GM19455 (cell line): Measurements from ENCODE around the gene PF4V1.

ENCODE experiments used
- ATAC-seq: cut with Tn5 transposase; IDR thresholded peaks from one replicate; pipeline ENCODE4 v1.9.1; 2021; ENCODE audit not compliant: unreplicated experiment

PF4V1 gene

GRCh38 chr4:73853246-73853704 lies at the start of gene PF4V1:
Gene PF4V1, plus strand, starts transcription at chr4:73853296. Its CDS starts 67 bp downstream, at chr4:73853363.
- no peak for ATAC-seq

GRCh38 chr4:73810191-73810590 lies 42.9 kb upstream of the PF4V1 start:
- no peak for ATAC-seq

- ATAC-seq = no peak
These were observed 41.3 kb upstream of the PF4V1 start for GRCh38 chr4:73811841-73812240.

GRCh38 chr4:73814679-73815078 lies 38.4 kb upstream of the PF4V1 start:
- ATAC-seq = no peak

GRCh38 chr4:73815145-73815544 lies 38.0 kb upstream of the PF4V1 start:
- ATAC-seq = no peak

GRCh38 chr4:73816814-73817213 lies 36.3 kb upstream of the PF4V1 start:
- ATAC-seq = no peak

- no peak for ATAC-seq
These were observed 35.8 kb upstream of the PF4V1 start for GRCh38 chr4:73817341-73817740.

- ATAC-seq = no peak
These were observed 31.8 kb upstream of the PF4V1 start for GRCh38 chr4:73821325-73821724.

- no peak for ATAC-seq
These were observed 30.7 kb upstream of the PF4V1 start for GRCh38 chr4:73822389-73822788.

- ATAC-seq = no peak
These were observed 30.1 kb upstream of the PF4V1 start for GRCh38 chr4:73822812-73823504.

GRCh38 chr4:73823760-73824159 lies 29.3 kb upstream of the PF4V1 start:
- no peak for ATAC-seq

- ATAC-seq = no peak
These were observed 24.1 kb upstream of the PF4V1 start for GRCh38 chr4:73828956-73829355.

GRCh38 chr4:73831569-73831968 lies 21.5 kb upstream of the PF4V1 start:
- ATAC-seq = no peak

GRCh38 chr4:73832651-73833237 lies 20.4 kb upstream of the PF4V1 start:
- ATAC-seq = no peak

- no peak for ATAC-seq
These were observed 16.5 kb upstream of the PF4V1 start, which contains the start of gene CXCL6 for GRCh38 chr4:73836373-73837279. Gene CXCL6, plus strand, starts transcription at chr4:73836678. Its CDS starts 73 bp downstream, at chr4:73836751.

- ATAC-seq = no peak
These were observed 14.0 kb upstream of the PF4V1 start for GRCh38 chr4:73839071-73839470.

GRCh38 chr4:73839715-73840114 lies 13.4 kb upstream of the PF4V1 start:
- ATAC-seq = no peak

- ATAC-seq = no peak
These were observed 11.7 kb upstream of the PF4V1 start for GRCh38 chr4:73841243-73841925.

GRCh38 chr4:73842696-73843095 lies 10.4 kb upstream of the PF4V1 start:
- no peak for ATAC-seq

- no peak for ATAC-seq
These were observed 9.7 kb upstream of the PF4V1 start for GRCh38 chr4:73843369-73843768.

GRCh38 chr4:73844345-73844744 lies 8.8 kb upstream of the PF4V1 start:
- no peak for ATAC-seq
